Astrocyte (in vitro differentiated cells and primary cell): ENCODE measurements around the gene MYCN. TPM values are rescaled to one million over a fixed set of nuclear protein-coding genes. Genes with fewer than 3 reads are reported as not detected.

Experiments
- DNase-seq: peaks from one replicate; pipeline ENCODE4 v3.0.0-alpha.2; 2010; ENCODE audit warnings: low read depth
- FAIRE-seq: peaks from 2 replicates; lab custom pipeline; 2011; peaks lifted over from hg19 to GRCh38; lab: Jason Lieb, UNC
- H2AFZ ChIP-seq: 2 replicates; pipeline ENCODE4 v1.6.0; 2012; ENCODE audit warnings: low read depth, low read length, inconsistent platforms
- H3K27ac ChIP-seq: 2 replicates; pipeline ENCODE4 v1.5.1; 2011; ENCODE audit warnings: low read depth, low read length, inconsistent platforms
- H3K27me3 ChIP-seq: 2 replicates; pipeline ENCODE4 v1.6.0; 2011; ENCODE audit warnings: low read length, inconsistent platforms; ENCODE audit not compliant: insufficient read depth
- H3K36me3 ChIP-seq: 2 replicates; pipeline ENCODE4 v1.5.1; 2011; ENCODE audit warnings: low read length, inconsistent platforms; ENCODE audit not compliant: insufficient read depth
- H3K4me1 ChIP-seq: 2 replicates; pipeline ENCODE4 v1.5.1; 2011; ENCODE audit warnings: low read length, inconsistent platforms; ENCODE audit not compliant: insufficient read depth
- H3K4me2 ChIP-seq: 2 replicates; pipeline ENCODE4 v1.6.0; 2012; ENCODE audit warnings: low read length, inconsistent platforms
- H3K4me3 ChIP-seq: 2 replicates; pipeline ENCODE4 v1.5.1; 2011; ENCODE audit warnings: low read depth, mild to moderate bottlenecking, low read length, inconsistent platforms; ENCODE audit not compliant: insufficient read depth
- H3K79me2 ChIP-seq: 2 replicates; pipeline ENCODE4 v1.6.0; 2012; ENCODE audit warnings: mild to moderate bottlenecking, low read length, inconsistent platforms; ENCODE audit not compliant: insufficient read depth
- H3K9ac ChIP-seq: 2 replicates; pipeline ENCODE4 v1.6.0; 2012; ENCODE audit warnings: mild to moderate bottlenecking, low read length, inconsistent platforms
- H3K9me3 ChIP-seq: 2 replicates; pipeline ENCODE4 v1.5.1; 2012; ENCODE audit warnings: low read depth, mild to moderate bottlenecking, low read length, inconsistent platforms; ENCODE audit not compliant: insufficient read depth
- H4K20me1 ChIP-seq: 2 replicates; pipeline ENCODE4 v1.6.0; 2012; ENCODE audit warnings: low read length, inconsistent platforms; ENCODE audit not compliant: insufficient read depth
- H3K27ac Mint-ChIP-seq: one replicate; pipeline ENCODE4 v1.8.0; 2021; ENCODE audit warnings: mild to moderate bottlenecking, mixed read lengths; ENCODE audit not compliant: unreplicated experiment
- H3K27me3 Mint-ChIP-seq: one replicate; pipeline ENCODE4 v1.8.0; 2021; ENCODE audit warnings: low read depth, mixed read lengths; ENCODE audit not compliant: unreplicated experiment
- H3K36me3 Mint-ChIP-seq: one replicate; pipeline ENCODE4 v1.8.0; 2021; ENCODE audit warnings: low read depth, mixed read lengths; ENCODE audit not compliant: unreplicated experiment
- H3K4me1 Mint-ChIP-seq: one replicate; pipeline ENCODE4 v1.8.0; 2021; ENCODE audit warnings: low read depth, mixed read lengths; ENCODE audit not compliant: unreplicated experiment
- H3K4me3 Mint-ChIP-seq: one replicate; pipeline ENCODE4 v1.8.0; 2021; ENCODE audit warnings: mild to moderate bottlenecking, moderate library complexity, mixed read lengths; ENCODE audit not compliant: unreplicated experiment
- H3K9me3 Mint-ChIP-seq: one replicate; pipeline ENCODE4 v1.8.0; 2021; ENCODE audit warnings: mild to moderate bottlenecking, mixed read lengths; ENCODE audit not compliant: unreplicated experiment
- CTCF ChIP-seq: IDR thresholded peaks from 2 replicates; pipeline ENCODE4 v1.5.1; 2011; ENCODE audit warnings: low read depth, mild to moderate bottlenecking, inconsistent platforms, low read length, moderate library complexity; ENCODE audit not compliant: insufficient read depth
- EZH2 ChIP-seq: IDR thresholded peaks from 2 replicates; pipeline ENCODE4 v1.6.1; 2012; ENCODE audit warnings: mild to moderate bottlenecking, low read length, inconsistent platforms; ENCODE audit not compliant: insufficient read depth
- total RNA-seq: library from RNA; stranded (reverse); gene quantifications from 2 replicates; pipeline ENCODE4 v1.2.1, GENCODE V29; 2021

The MYCN gene
- total RNA-seq, 1 donor from 2014 or later: 2.6 TPM

GRCh38 chr2:15892151-15892880 is 48.0 kb upstream of the MYCN start:
- Mint-ChIP-seq H3K27me3 (peaks cover 9% of the 10 kb centered on the region), H3K36me3 (no peaks in the 10 kb centered on the region), H3K4me1 (peaks cover 13% of the 10 kb centered on the region), H3K4me3 (no peak overlapping the region), H3K9me3 (peaks cover 4% of the 10 kb centered on the region), H3K27ac (no peak overlapping the region)
- no peaks in the 10 kb centered on the region for H4K20me1 ChIP-seq
- FAIRE-seq (no peak), DNase-seq (no peak)
- no peak overlapping the region for H3K4me2 ChIP-seq
- no peaks in the 10 kb centered on the region for H3K27me3 ChIP-seq
- H3K27ac ChIP-seq: no peak overlapping the region
- TF ChIP-seq CTCF (no peak), EZH2 (no peak)
- no peak overlapping the region for H3K9ac ChIP-seq
- no peaks in the 10 kb centered on the region for H3K4me1 ChIP-seq
- no peaks in the 10 kb centered on the region for H3K79me2 ChIP-seq
- H3K36me3 ChIP-seq: no peaks in the 10 kb centered on the region
- no peak overlapping the region for H3K4me3 ChIP-seq
- no peak overlapping the region for H2AFZ ChIP-seq
- no peaks in the 10 kb centered on the region for H3K9me3 ChIP-seq

- peaks cover 13% of the 10 kb centered on the region for H3K4me1 Mint-ChIP-seq
- Histone ChIP-seq H3K4me3 (no peak overlapping the region), H3K27ac (no peak overlapping the region), H3K9ac (no peak overlapping the region), H3K79me2 (no peaks in the 10 kb centered on the region), H3K36me3 (no peaks in the 10 kb centered on the region), H3K4me2 (no peak overlapping the region), H3K4me1 (no peaks in the 10 kb centered on the region), H2AFZ (no peak overlapping the region), H3K27me3 (no peaks in the 10 kb centered on the region), H4K20me1 (no peaks in the 10 kb centered on the region), H3K9me3 (peaks cover 2% of the 10 kb centered on the region)
- peaks cover 9% of the 10 kb centered on the region for H3K27me3 Mint-ChIP-seq
- H3K27ac Mint-ChIP-seq: no peak overlapping the region
- H3K4me3 Mint-ChIP-seq: no peak overlapping the region
- peaks cover 7% of the 10 kb centered on the region for H3K9me3 Mint-ChIP-seq
- no peak for FAIRE-seq
- no peak for TF ChIP-seq EZH2
- TF ChIP-seq CTCF: no peak
- DNase-seq: no peak
- H3K36me3 Mint-ChIP-seq: peaks cover 4% of the 10 kb centered on the region
Observed at GRCh38 chr2:15893085-15893484, 47.3 kb upstream of the MYCN start.
